Subcutaneous abdominal adipose tissue (tissue), 5 donors: Measurements from ENCODE around the gene ETNPPL.
"Not testable (repeated sequence)": the region's sequence is repeated elsewhere in the genome, so short reads cannot be mapped to it uniquely, and the experiment has no call there.

Experiments used
- H3K27ac ChIP-seq: one replicate; pipeline ENCODE4 v1.7.0; 2013; ENCODE audit warnings: low read depth, mild to moderate bottlenecking, inconsistent platforms, low read length, moderate library complexity
- H3K27me3 ChIP-seq, 5 donors: one replicate each; pipeline ENCODE4 v1.7.0; 2013; ENCODE audit warnings: low read length in 5 of 5, inconsistent platforms in 1 of 5; ENCODE audit not compliant: control insufficient read depth in 5 of 5, insufficient read depth in 4 of 5
- H3K36me3 ChIP-seq, 5 donors: one replicate each; pipeline ENCODE4 v1.7.0; 2013; ENCODE audit warnings: low read length in 5 of 5; ENCODE audit not compliant: control insufficient read depth in 5 of 5, insufficient read depth in 5 of 5
- H3K4me1 ChIP-seq, 5 donors: one replicate each; pipeline ENCODE4 v1.7.0; 2013; ENCODE audit warnings: low read length in 5 of 5, mild to moderate bottlenecking in 3 of 5, moderate library complexity in 1 of 5; ENCODE audit not compliant: control insufficient read depth in 5 of 5, insufficient read depth in 5 of 5
- H3K4me3 ChIP-seq, 5 donors: one replicate each; pipeline ENCODE4 v1.7.0; 2013; ENCODE audit warnings: low read length in 5 of 5, low read depth in 1 of 5
- H3K9ac ChIP-seq, 5 donors: one replicate each; pipeline ENCODE4 v1.7.0; 2013; ENCODE audit warnings: low read length in 5 of 5, mild to moderate bottlenecking in 4 of 5, moderate library complexity in 3 of 5
- H3K9me3 ChIP-seq, 5 donors: one replicate each; pipeline ENCODE4 v1.7.0; 2013; ENCODE audit warnings: low read length in 5 of 5; ENCODE audit not compliant: control insufficient read depth in 5 of 5
- donor health status: healthy.
- donor health status: healthy.
- donor health status: healthy.
- donor health status: healthy.
- donor health status: healthy.

The ETNPPL gene

GRCh38 chr4:108731006-108731405 lies 31.8 kb downstream of the ETNPPL start:
- H3K4me1 ChIP-seq: no peaks in the 10 kb centered on the region
- no peaks in the 10 kb centered on the region for H3K27me3 ChIP-seq
- no peak overlapping the region for H3K4me3 ChIP-seq
- peaks cover 0 to 6% (median 0%) of the 10 kb centered on the region in 5 donors for H3K9me3 ChIP-seq
- no peak overlapping the region for H3K27ac ChIP-seq
- H3K9ac ChIP-seq: no peak overlapping the region
- no peaks in the 10 kb centered on the region for H3K36me3 ChIP-seq

- H3K36me3 ChIP-seq: no peaks in the 10 kb centered on the region
- no peak overlapping the region for H3K27ac ChIP-seq
- no peak overlapping the region for H3K9ac ChIP-seq
- peaks cover 0 to 6% (median 2%) of the 10 kb centered on the region in 5 donors for H3K9me3 ChIP-seq
- no peaks in the 10 kb centered on the region for H3K4me1 ChIP-seq
- H3K4me3 ChIP-seq: no peak overlapping the region
- H3K27me3 ChIP-seq: no peaks in the 10 kb centered on the region
Observed at GRCh38 chr4:108730579-108730978, 32.3 kb downstream of the ETNPPL start.

- Histone ChIP-seq H3K27me3 (no peaks in the 10 kb centered on the region), H3K36me3 (no peaks in the 10 kb centered on the region), H3K4me1 (no peaks in the 10 kb centered on the region), H3K4me3 (no peak overlapping the region), H3K27ac (no peak overlapping the region), H3K9ac (no peak overlapping the region), H3K9me3 (peaks cover 0 to 13% (median 8%) of the 10 kb centered on the region in 5 donors)
Observed at GRCh38 chr4:108729731-108730130, 33.1 kb downstream of the ETNPPL start.

- Histone ChIP-seq H3K9ac (no peak overlapping the region), H3K27me3 (no peaks in the 10 kb centered on the region), H3K9me3 (peaks cover 0 to 13% (median 10%) of the 10 kb centered on the region in 5 donors), H3K4me1 (no peaks in the 10 kb centered on the region), H3K4me3 (peak overlapping the region in 1 of 5 donors; percentile 29), H3K36me3 (no peaks in the 10 kb centered on the region), H3K27ac (no peak overlapping the region)
Observed at GRCh38 chr4:108725457-108725856, 37.4 kb downstream of the ETNPPL start.

- no peak overlapping the region for H3K27ac ChIP-seq
- H3K36me3 ChIP-seq: no peaks in the 10 kb centered on the region
- no peaks in the 10 kb centered on the region for H3K4me1 ChIP-seq
- no peaks in the 10 kb centered on the region for H3K27me3 ChIP-seq
- H3K9ac ChIP-seq: no peak overlapping the region
- H3K4me3 ChIP-seq: no peak overlapping the region
- H3K9me3 ChIP-seq: no peaks in the 10 kb centered on the region
Observed at GRCh38 chr4:108717386-108717785, 45.5 kb downstream of the ETNPPL start.

- H3K4me3 ChIP-seq: no peak overlapping the region
- H3K27me3 ChIP-seq: no peaks in the 10 kb centered on the region
- H3K36me3 ChIP-seq: no peaks in the 10 kb centered on the region
Observed at GRCh38 chr4:108716340-108716739, 46.5 kb downstream of the ETNPPL start.

GRCh38 chr4:108714880-108715279 lies 48.0 kb downstream of the ETNPPL start:
- no peaks in the 10 kb centered on the region for H3K4me1 ChIP-seq
- H3K9ac ChIP-seq: no peak overlapping the region
- no peaks in the 10 kb centered on the region for H3K9me3 ChIP-seq
- H3K4me3 ChIP-seq: no peak overlapping the region
- no peaks in the 10 kb centered on the region for H3K36me3 ChIP-seq
- H3K27ac ChIP-seq: no peak overlapping the region
- no peaks in the 10 kb centered on the region for H3K27me3 ChIP-seq

More at GRCh38 chr4:108716340-108716739, 46.5 kb downstream of the ETNPPL start:
- Histone ChIP-seq H3K9me3 (no peaks in the 10 kb centered on the region), H3K9ac (no peak overlapping the region), H3K27ac (no peak overlapping the region), H3K4me1 (no peaks in the 10 kb centered on the region)

- H3K27me3 ChIP-seq, H3K36me3 ChIP-seq: not testable (repeated sequence)
Observed at GRCh38 chr4:108710578-108710977, 52.3 kb downstream of the ETNPPL start.

GRCh38 chr4:108709722-108710121 lies 53.1 kb downstream of the ETNPPL start:
- Histone ChIP-seq H3K27ac (no peak overlapping the region), H3K36me3 (no peaks in the 10 kb centered on the region), H3K9me3 (no peaks in the 10 kb centered on the region), H3K4me3 (no peak overlapping the region), H3K9ac (no peak overlapping the region), H3K4me1 (no peaks in the 10 kb centered on the region), H3K27me3 (no peaks in the 10 kb centered on the region)

More at GRCh38 chr4:108710578-108710977, 52.3 kb downstream of the ETNPPL start:
- H3K27ac ChIP-seq, H3K4me1 ChIP-seq, H3K9ac ChIP-seq, H3K9me3 ChIP-seq, H3K4me3 ChIP-seq: not testable (repeated sequence)

GRCh38 chr4:108709234-108709633 lies 53.6 kb downstream of the ETNPPL start:
- Histone ChIP-seq H3K4me1 (no peaks in the 10 kb centered on the region), H3K27ac (no peak overlapping the region), H3K9me3 (no peaks in the 10 kb centered on the region), H3K27me3 (no peaks in the 10 kb centered on the region), H3K4me3 (no peak overlapping the region), H3K36me3 (no peaks in the 10 kb centered on the region), H3K9ac (no peak overlapping the region)

GRCh38 chr4:108706289-108706688 lies 56.6 kb downstream of the ETNPPL start:
- Histone ChIP-seq H3K27me3 (no peaks in the 10 kb centered on the region), H3K9me3 (no peaks in the 10 kb centered on the region), H3K9ac (no peak overlapping the region), H3K27ac (no peak overlapping the region), H3K36me3 (no peaks in the 10 kb centered on the region), H3K4me3 (no peak overlapping the region), H3K4me1 (no peaks in the 10 kb centered on the region)
